CD8-positive, alpha-beta memory T cell (primary cell): Measurements from ENCODE around the gene ZFAND6. TPM values are rescaled to one million over a fixed set of nuclear protein-coding genes. Genes with fewer than 3 reads are reported as not detected.
"Not testable (repeated sequence)": the region's sequence is repeated elsewhere in the genome, so short reads cannot be mapped to it uniquely, and the experiment has no call there.

Experiments
- CTCF ChIA-PET: fragments of 350-600 bp; sonication (Branson Sonifier 250); formaldehyde crosslinking; loops from one replicate; lab custom pipeline; 2021; ENCODE audit warnings: antibody characterized with exemption; lab: Charles Lee
- POLR2A ChIA-PET: fragments of 350-600 bp; sonication (Branson Sonifier 250); formaldehyde crosslinking; loops from one replicate; lab custom pipeline; 2021; ENCODE audit warnings: antibody characterized with exemption; lab: Charles Lee
- DNase-seq, 5 donors: peaks; one replicate each; pipeline versions ENCODE4 v3.0.0 to v3.0.0-alpha.2; 2020 to 2022; ENCODE audit warnings: mixed read lengths in 1 of 5
- H3K27ac ChIP-seq: one replicate; pipeline ENCODE4 v1.7.0; 2013; ENCODE audit warnings: low read depth, mild to moderate bottlenecking, low read length, moderate library complexity
- H3K27me3 ChIP-seq: 2 replicates; pipeline ENCODE4 v1.7.0; 2013; ENCODE audit warnings: low read length, mild to moderate bottlenecking; ENCODE audit not compliant: insufficient read depth, poor library complexity, severe bottlenecking
- H3K36me3 ChIP-seq: 2 replicates; pipeline ENCODE4 v1.7.0; 2013; ENCODE audit warnings: mild to moderate bottlenecking, low read length, moderate library complexity; ENCODE audit not compliant: insufficient read depth
- H3K4me1 ChIP-seq: 2 replicates; pipeline ENCODE4 v1.7.0; 2013; ENCODE audit warnings: mild to moderate bottlenecking, low read length, moderate library complexity; ENCODE audit not compliant: insufficient read depth
- H3K4me3 ChIP-seq: 2 replicates; pipeline ENCODE4 v1.7.0; 2013; ENCODE audit warnings: mild to moderate bottlenecking, low read length
- H3K9me3 ChIP-seq: 2 replicates; pipeline ENCODE4 v1.7.0; 2013; ENCODE audit warnings: mild to moderate bottlenecking, low read length
- H3K27ac Mint-ChIP-seq, 8 donors: one replicate each; pipeline ENCODE4 v1.8.0; 2020 to 2021; ENCODE audit warnings: mixed read lengths in 8 of 8, mild to moderate bottlenecking in 6 of 8, inconsistent platforms in 3 of 8, moderate library complexity in 3 of 8
- H3K27me3 Mint-ChIP-seq, 2 donors: one replicate each; pipeline ENCODE4 v1.8.0; 2020 to 2021; ENCODE audit warnings: mixed read lengths in 2 of 2, mild to moderate bottlenecking in 1 of 2, moderate library complexity in 1 of 2
- H3K36me3 Mint-ChIP-seq, 3 donors: one replicate each; pipeline ENCODE4 v1.8.0; 2020 to 2021; ENCODE audit warnings: mixed read lengths in 3 of 3, inconsistent platforms in 1 of 3, mild to moderate bottlenecking in 1 of 3
- H3K4me1 Mint-ChIP-seq, 3 donors: one replicate each; pipeline ENCODE4 v1.8.0; 2020 to 2021; ENCODE audit warnings: mixed read lengths in 3 of 3, inconsistent platforms in 1 of 3, mild to moderate bottlenecking in 1 of 3
- H3K4me3 Mint-ChIP-seq, 7 donors: one replicate each; pipeline ENCODE4 v1.8.0; 2020 to 2021; ENCODE audit warnings: mixed read lengths in 7 of 7, mild to moderate bottlenecking in 6 of 7, moderate library complexity in 4 of 7, inconsistent platforms in 2 of 7
- H3K9me3 Mint-ChIP-seq, 5 donors: one replicate each; pipeline ENCODE4 v1.8.0; 2020 to 2022; ENCODE audit warnings: mixed read lengths in 5 of 5, mild to moderate bottlenecking in 3 of 5, moderate library complexity in 2 of 5, inconsistent platforms in 1 of 5
- polyA plus RNA-seq: library from polyadenylated mRNA; unstranded; fragments of 300-500 nt; fragmentation: Illumina TruSeq; gene quantifications from one replicate; pipeline ENCODE4 v1.2.3, GENCODE V29; 2021
- total RNA-seq, 2 experiments: library from RNA; stranded (reverse); gene quantifications; one replicate each; pipeline ENCODE4 v1.2.3, GENCODE V29; 2021

Gene ZFAND6
- total and polyA plus RNA-seq, 3 experiments from 2014 or later = 27.5 to 111 (median 28.6) TPM

GRCh38 chr15:80031841-80032240 is 27.6 kb upstream of the ZFAND6 start:
- Histone ChIP-seq H3K4me3 (no peak overlapping the region), H3K4me1 (peaks cover 14% of the 10 kb centered on the region), H3K36me3 (no peaks in the 10 kb centered on the region), H3K9me3 (no peaks in the 10 kb centered on the region), H3K27me3 (no peaks in the 10 kb centered on the region), H3K27ac (no peak overlapping the region)
- ChIA-PET POLR2A (interaction anchor here (0.6 kb wide), 1 partner anchor 28 kb away, joined by 3 read pairs; no protein-coding TSS in a partner anchor), CTCF (interaction anchor here (0.9 kb wide), 1 partner anchor 13 kb away, joined by 3 read pairs; no protein-coding TSS in a partner anchor)
- H3K27ac Mint-ChIP-seq = peak overlapping the region in 5 of 8 donors; percentile 76 to 94 (median 83)
- H3K9me3 Mint-ChIP-seq = peaks cover 0 to 2% (median 0%) of the 10 kb centered on the region in 5 donors
- peak overlapping the region in 6 of 7 donors; percentile 30 to 78 (median 58) for H3K4me3 Mint-ChIP-seq
- no peak for DNase-seq
- H3K4me1 Mint-ChIP-seq = peaks cover 24 to 27% (median 26%) of the 10 kb centered on the region in 3 donors
- no peaks in the 10 kb centered on the region for H3K27me3 Mint-ChIP-seq
- peaks cover 0 to 1% (median 0%) of the 10 kb centered on the region in 3 donors for H3K36me3 Mint-ChIP-seq

GRCh38 chr15:80034629-80035028 is 24.8 kb upstream of the ZFAND6 start:
- Mint-ChIP-seq H3K4me1 (peaks cover 24 to 27% (median 26%) of the 10 kb centered on the region in 3 donors), H3K4me3 (no peak overlapping the region), H3K27me3 (no peaks in the 10 kb centered on the region), H3K27ac (peak overlapping the region in 2 of 8 donors; percentile 71 to 78), H3K9me3 (peaks cover 0 to 2% (median 0%) of the 10 kb centered on the region in 5 donors), H3K36me3 (peaks cover 0 to 1% (median 0%) of the 10 kb centered on the region in 3 donors)
- no peak for DNase-seq
- H3K4me1 ChIP-seq = peaks cover 14% of the 10 kb centered on the region
- POLR2A ChIA-PET = no interaction called here
- CTCF ChIA-PET = no interaction called here
- H3K27ac ChIP-seq = no peak overlapping the region
- no peaks in the 10 kb centered on the region for H3K27me3 ChIP-seq
- no peak overlapping the region for H3K4me3 ChIP-seq
- no peaks in the 10 kb centered on the region for H3K36me3 ChIP-seq
- H3K9me3 ChIP-seq = no peaks in the 10 kb centered on the region

GRCh38 chr15:80036071-80036470 is 23.4 kb upstream of the ZFAND6 start:
- Mint-ChIP-seq H3K4me1 (peaks cover 22 to 26% (median 26%) of the 10 kb centered on the region in 3 donors), H3K27ac (no peak overlapping the region), H3K36me3 (no peaks in the 10 kb centered on the region), H3K4me3 (no peak overlapping the region), H3K9me3 (peaks cover 0 to 2% (median 0%) of the 10 kb centered on the region in 5 donors), H3K27me3 (no peaks in the 10 kb centered on the region)
- Histone ChIP-seq H3K4me3 (no peak overlapping the region), H3K27me3 (no peaks in the 10 kb centered on the region), H3K36me3 (no peaks in the 10 kb centered on the region), H3K4me1 (peaks cover 14% of the 10 kb centered on the region), H3K27ac (no peak overlapping the region), H3K9me3 (no peaks in the 10 kb centered on the region)
- DNase-seq = no peak
- ChIA-PET POLR2A (no interaction called here), CTCF (no interaction called here)

- H3K4me1 ChIP-seq = no peaks in the 10 kb centered on the region
- H3K36me3 ChIP-seq = no peaks in the 10 kb centered on the region
- H3K4me1 Mint-ChIP-seq = no peaks in the 10 kb centered on the region
- H3K4me3 Mint-ChIP-seq = no peak overlapping the region
- ChIA-PET CTCF (no interaction called here), POLR2A (interaction anchor here (1.0 kb wide), 1 partner anchor 10 kb away, joined by 3 read pairs; no protein-coding TSS in a partner anchor)
- H3K4me3 ChIP-seq = no peak overlapping the region
- H3K36me3 Mint-ChIP-seq = no peaks in the 10 kb centered on the region
- H3K9me3 ChIP-seq = no peaks in the 10 kb centered on the region
- H3K27ac Mint-ChIP-seq = no peak overlapping the region
- no peaks in the 10 kb centered on the region for H3K27me3 ChIP-seq
- H3K27ac ChIP-seq = no peak overlapping the region
- H3K27me3 Mint-ChIP-seq = peaks cover 0 to 1% of the 10 kb centered on the region in 2 donors
- no peaks in the 10 kb centered on the region for H3K9me3 Mint-ChIP-seq
- no peak for DNase-seq
Observed at GRCh38 chr15:80041494-80042253, 17.8 kb upstream of the ZFAND6 start.

GRCh38 chr15:80042568-80042967 is 16.9 kb upstream of the ZFAND6 start:
- no peaks in the 10 kb centered on the region for H3K9me3 Mint-ChIP-seq
- no peak overlapping the region for H3K4me3 Mint-ChIP-seq
- POLR2A ChIA-PET = interaction anchor here (1.0 kb wide), 1 partner anchor 9 kb away, joined by 3 read pairs; no protein-coding TSS in a partner anchor
- no peaks in the 10 kb centered on the region for H3K4me1 Mint-ChIP-seq
- Histone ChIP-seq H3K36me3 (no peaks in the 10 kb centered on the region), H3K4me1 (no peaks in the 10 kb centered on the region), H3K9me3 (no peaks in the 10 kb centered on the region), H3K4me3 (no peak overlapping the region), H3K27me3 (no peaks in the 10 kb centered on the region), H3K27ac (no peak overlapping the region)
- H3K27me3 Mint-ChIP-seq = peaks cover 0 to 2% of the 10 kb centered on the region in 2 donors
- no peak overlapping the region for H3K27ac Mint-ChIP-seq
- no peak for DNase-seq
- no peaks in the 10 kb centered on the region for H3K36me3 Mint-ChIP-seq
- CTCF ChIA-PET = no interaction called here

GRCh38 chr15:80045219-80045618 is 14.3 kb upstream of the ZFAND6 start:
- H3K9me3 Mint-ChIP-seq, H3K36me3 Mint-ChIP-seq, H3K27ac ChIP-seq, H3K36me3 ChIP-seq, H3K4me3 Mint-ChIP-seq, H3K27ac Mint-ChIP-seq, H3K4me1 ChIP-seq, H3K4me3 ChIP-seq, H3K9me3 ChIP-seq, DNase-seq, H3K27me3 Mint-ChIP-seq, CTCF ChIA-PET, H3K27me3 ChIP-seq, H3K4me1 Mint-ChIP-seq, POLR2A ChIA-PET: not testable (repeated sequence)

- POLR2A ChIA-PET = no interaction called here
- H3K4me1 ChIP-seq = no peaks in the 10 kb centered on the region
Observed at GRCh38 chr15:80049046-80049445, 10.4 kb upstream of the ZFAND6 start.

GRCh38 chr15:80052597-80053304 is 6.7 kb upstream of the ZFAND6 start:
- Histone ChIP-seq H3K27me3 (no peaks in the 10 kb centered on the region), H3K4me3 (no peak overlapping the region), H3K4me1 (no peaks in the 10 kb centered on the region), H3K9me3 (no peaks in the 10 kb centered on the region), H3K27ac (no peak overlapping the region), H3K36me3 (no peaks in the 10 kb centered on the region)
- no peaks in the 10 kb centered on the region for H3K9me3 Mint-ChIP-seq
- H3K27me3 Mint-ChIP-seq = peaks cover under 1 to 2% of the 10 kb centered on the region in 2 donors
- no peak for DNase-seq
- no peaks in the 10 kb centered on the region for H3K4me1 Mint-ChIP-seq
- no peak overlapping the region for H3K4me3 Mint-ChIP-seq
- H3K36me3 Mint-ChIP-seq = no peaks in the 10 kb centered on the region
- no peak overlapping the region for H3K27ac Mint-ChIP-seq
- ChIA-PET POLR2A (no interaction called here), CTCF (no interaction called here)

More at GRCh38 chr15:80049046-80049445, 10.4 kb upstream of the ZFAND6 start:
- H3K36me3 ChIP-seq = no peaks in the 10 kb centered on the region
- DNase-seq = no peak
- no peaks in the 10 kb centered on the region for H3K36me3 Mint-ChIP-seq
- CTCF ChIA-PET = no interaction called here
- H3K27ac Mint-ChIP-seq = peak overlapping the region in 1 of 8 donors; percentile 41
- H3K4me3 Mint-ChIP-seq = no peak overlapping the region
- H3K9me3 Mint-ChIP-seq = no peaks in the 10 kb centered on the region
- no peaks in the 10 kb centered on the region for H3K27me3 ChIP-seq
- H3K27me3 Mint-ChIP-seq = peaks cover 4% of the 10 kb centered on the region in 2 donors
- H3K4me3 ChIP-seq = no peak overlapping the region
- no peaks in the 10 kb centered on the region for H3K4me1 Mint-ChIP-seq
- H3K9me3 ChIP-seq = no peaks in the 10 kb centered on the region
- H3K27ac ChIP-seq = no peak overlapping the region
